ENCODE results near the gene GLB1L2.

Gene GLB1L2

GRCh38 chr11:134384406-134384805 lies 52.6 kb downstream of the GLB1L2 start:
- Histone ChIP-seq H3K4me1 (ENCODE audit: insufficient read depth, low read length, severe bottlenecking) (no peaks in the 10 kb centered on the region), H4K20me1 (ENCODE audit: insufficient read depth, low read length) (no peaks in the 10 kb centered on the region), H3K27ac (ENCODE audit: low read depth, low read length, poor library complexity, severe bottlenecking) (no peak overlapping the region), H3K79me2 (ENCODE audit: insufficient read depth, low read length) (no peaks in the 10 kb centered on the region), H3K9me3 (ENCODE audit: low read length) (no peaks in the 10 kb centered on the region), H2AFZ (ENCODE audit: low read length) (no peak overlapping the region), H3K9ac (ENCODE audit: low read length) (no peak overlapping the region), H3F3A (ENCODE audit: insufficient read depth, low read length) (no peaks in the 10 kb centered on the region), H3K27me3 (ENCODE audit: insufficient read depth, low read length) (no peaks in the 10 kb centered on the region), H3K36me3 (ENCODE audit: insufficient read depth, low read length) (no peaks in the 10 kb centered on the region), H3K4me3 (ENCODE audit: low read depth, low read length, poor library complexity, severe bottlenecking) (no peak overlapping the region), H3K4me2 (ENCODE audit: low read length) (no peak overlapping the region), H3K9me2 (ENCODE audit: low read depth, low read length) (no peaks in the 10 kb centered on the region)
- TF ChIP-seq CTCF (IDR thresholded peaks at IDR 0.05; ENCODE audit: low read length) (no peak), EZH2 (IDR thresholded peaks at IDR 0.05; ENCODE audit: borderline replicate concordance, low read length) (no peak)

GRCh38 chr11:134385171-134385570 lies 53.4 kb downstream of the GLB1L2 start:
- no peak overlapping the region for H3K4me2 ChIP-seq (ENCODE audit: low read length)
- H4K20me1 ChIP-seq (ENCODE audit: insufficient read depth, low read length), result no peaks in the 10 kb centered on the region
- no peak overlapping the region for H3K9ac ChIP-seq (ENCODE audit: low read length)
- no peaks in the 10 kb centered on the region for H3K4me1 ChIP-seq (ENCODE audit: insufficient read depth, low read length, severe bottlenecking)
- H3K27me3 ChIP-seq (ENCODE audit: insufficient read depth, low read length), result no peaks in the 10 kb centered on the region
- H3K79me2 ChIP-seq (ENCODE audit: insufficient read depth, low read length), result no peaks in the 10 kb centered on the region
- no peaks in the 10 kb centered on the region for H3K9me3 ChIP-seq (ENCODE audit: low read length)
- no peak overlapping the region for H3K27ac ChIP-seq (ENCODE audit: low read depth, low read length, poor library complexity, severe bottlenecking)
- TF ChIP-seq CTCF (IDR thresholded peaks at IDR 0.05; ENCODE audit: low read length) (no peak), EZH2 (IDR thresholded peaks at IDR 0.05; ENCODE audit: borderline replicate concordance, low read length) (no peak)
- H2AFZ ChIP-seq (ENCODE audit: low read length), result no peak overlapping the region
- no peaks in the 10 kb centered on the region for H3K36me3 ChIP-seq (ENCODE audit: insufficient read depth, low read length)
- H3K9me2 ChIP-seq (ENCODE audit: low read depth, low read length), result no peaks in the 10 kb centered on the region
- H3K4me3 ChIP-seq (ENCODE audit: low read depth, low read length, poor library complexity, severe bottlenecking), result no peak overlapping the region
- no peaks in the 10 kb centered on the region for H3F3A ChIP-seq (ENCODE audit: insufficient read depth, low read length)

GRCh38 chr11:134385774-134386565 lies 54.2 kb downstream of the GLB1L2 start:
- Histone ChIP-seq H3K9ac (ENCODE audit: low read length) (no peak overlapping the region), H3K4me1 (ENCODE audit: insufficient read depth, low read length, severe bottlenecking) (no peaks in the 10 kb centered on the region), H3K27me3 (ENCODE audit: insufficient read depth, low read length) (no peaks in the 10 kb centered on the region), H4K20me1 (ENCODE audit: insufficient read depth, low read length) (no peaks in the 10 kb centered on the region), H3K9me2 (ENCODE audit: low read depth, low read length) (no peaks in the 10 kb centered on the region), H3K36me3 (ENCODE audit: insufficient read depth, low read length) (no peaks in the 10 kb centered on the region), H3K27ac (ENCODE audit: low read depth, low read length, poor library complexity, severe bottlenecking) (no peak overlapping the region), H3K9me3 (ENCODE audit: low read length) (no peaks in the 10 kb centered on the region), H3F3A (ENCODE audit: insufficient read depth, low read length) (no peaks in the 10 kb centered on the region), H3K4me3 (ENCODE audit: low read depth, low read length, poor library complexity, severe bottlenecking) (no peak overlapping the region), H3K4me2 (ENCODE audit: low read length) (no peak overlapping the region), H2AFZ (ENCODE audit: low read length) (no peak overlapping the region), H3K79me2 (ENCODE audit: insufficient read depth, low read length) (no peaks in the 10 kb centered on the region)
- TF ChIP-seq CTCF (IDR thresholded peaks at IDR 0.05; ENCODE audit: low read length), result no peak
- no peak for TF ChIP-seq EZH2 (IDR thresholded peaks at IDR 0.05; ENCODE audit: borderline replicate concordance, low read length)
